Stimulated activated CD4-positive, alpha-beta T cell treated with anti-CD3 and anti-CD28 coated beads, Interleukin-1b, Interleukin-23, amount 100 ng/mL, for 4 hours (primary cell): Measurements from ENCODE around the gene UMPS.

Experiments
- DNase-seq, 2 donors: peaks; one replicate each; pipeline ENCODE4 v3.0.0-alpha.2; 2020; ENCODE audit warnings: low read depth in 2 of 2

UMPS gene

GRCh38 chr3:124730129-124730940 lies at the start of gene UMPS:
Gene UMPS, plus strand, starts transcription at chr3:124730452. Its CDS starts 20 bp downstream, at chr3:124730472.
- peak; percentile 92 to 94 for DNase-seq

GRCh38 chr3:124680521-124680920 lies 49.7 kb upstream of the UMPS start:
- no peak for DNase-seq

- DNase-seq, result no peak
These were observed 48.0 kb upstream of the UMPS start for GRCh38 chr3:124682263-124682662.

- no peak for DNase-seq
These were observed 45.8 kb upstream of the UMPS start for GRCh38 chr3:124684459-124684858.

- DNase-seq, result no peak
These were observed 45.2 kb upstream of the UMPS start for GRCh38 chr3:124685067-124685466.

GRCh38 chr3:124685481-124685880 lies 44.8 kb upstream of the UMPS start:
- DNase-seq, result no peak

GRCh38 chr3:124686028-124686670 lies 44.1 kb upstream of the UMPS start:
- no peak for DNase-seq

- DNase-seq, result peak; percentile 54 to 64
These were observed 41.4 kb upstream of the UMPS start for GRCh38 chr3:124688581-124689454.

GRCh38 chr3:124691599-124691998 lies 38.7 kb upstream of the UMPS start:
- DNase-seq, result no peak

GRCh38 chr3:124694486-124694885 lies 35.8 kb upstream of the UMPS start:
- DNase-seq, result no peak

- DNase-seq, result no peak
These were observed 34.9 kb upstream of the UMPS start for GRCh38 chr3:124695369-124695768.

GRCh38 chr3:124696006-124696405 lies 34.2 kb upstream of the UMPS start:
- DNase-seq, result no peak

GRCh38 chr3:124697302-124697701 lies 33.0 kb upstream of the UMPS start:
- DNase-seq, result no peak

GRCh38 chr3:124698030-124698770 lies 32.1 kb upstream of the UMPS start:
- DNase-seq, result no peak

- DNase-seq, result no peak
These were observed 31.2 kb upstream of the UMPS start for GRCh38 chr3:124699051-124699450.

GRCh38 chr3:124699686-124700396 lies 30.4 kb upstream of the UMPS start:
- DNase-seq, result no peak

- no peak for DNase-seq
These were observed 29.2 kb upstream of the UMPS start for GRCh38 chr3:124700880-124701684.

- no peak for DNase-seq
These were observed 28.6 kb upstream of the UMPS start for GRCh38 chr3:124701687-124702086.

- no peak for DNase-seq
These were observed 27.3 kb upstream of the UMPS start for GRCh38 chr3:124702950-124703349.

- DNase-seq, result no peak
These were observed 24.7 kb upstream of the UMPS start for GRCh38 chr3:124705552-124705951.
